HG03103 (cell line): ENCODE results near the gene PLA1A.

Source experiments
- ATAC-seq: cut with Tn5 transposase; IDR thresholded peaks from one replicate; pipeline ENCODE4 v1.9.1; 2021; ENCODE audit warnings: low read depth; ENCODE audit not compliant: unreplicated experiment

Gene PLA1A

GRCh38 chr3:119635719-119636118 is 38.0 kb downstream of the PLA1A start:
- ATAC-seq, result no peak

- ATAC-seq, result no peak
These were observed 38.6 kb downstream of the PLA1A start for GRCh38 chr3:119636249-119636648.

- no peak for ATAC-seq
These were observed 39.4 kb downstream of the PLA1A start for GRCh38 chr3:119636891-119637611.

GRCh38 chr3:119637679-119638477 is 40.2 kb downstream of the PLA1A start:
- peak; percentile 24 for ATAC-seq

GRCh38 chr3:119639494-119640350 is 42.0 kb downstream of the PLA1A start:
- ATAC-seq, result no peak

- no peak for ATAC-seq
These were observed 43.7 kb downstream of the PLA1A start for GRCh38 chr3:119641416-119641815.

DNA sequence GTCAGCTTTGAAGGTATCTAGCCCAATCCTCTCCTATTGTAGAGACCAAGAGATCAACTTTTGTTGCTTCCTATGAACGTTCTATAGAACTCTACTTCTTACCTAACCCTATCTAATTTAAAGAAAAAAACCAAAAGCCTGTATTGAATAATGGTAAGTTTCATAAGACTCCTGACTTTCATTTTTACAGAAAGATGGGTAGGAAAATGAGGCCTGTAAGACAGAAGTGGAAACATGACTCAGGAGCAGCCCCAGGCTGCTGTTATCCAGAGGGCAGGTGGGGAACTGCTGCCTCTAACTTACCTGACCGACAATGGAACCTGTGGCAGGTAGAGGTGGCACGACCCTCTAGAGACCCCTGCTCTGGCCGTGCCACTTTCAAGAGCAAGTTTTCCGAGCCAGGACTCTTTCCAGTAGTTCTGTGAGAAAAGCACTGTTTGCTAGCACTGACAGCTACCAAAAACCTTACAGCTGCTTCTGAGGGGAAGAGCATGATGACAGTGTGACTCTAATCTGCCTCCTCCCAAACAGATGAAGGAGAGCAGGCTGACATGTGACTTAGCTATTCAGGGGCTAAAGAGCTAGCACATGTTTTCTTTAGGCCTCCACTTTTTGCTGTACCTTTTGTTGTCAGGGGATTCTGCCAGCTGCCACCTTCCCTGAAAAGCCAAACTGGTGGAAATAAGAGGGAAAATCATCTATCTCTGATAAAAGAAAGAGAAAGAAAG is 45.2 kb downstream of the PLA1A start:
- ATAC-seq, result no peak

- ATAC-seq, result no peak
These were observed 45.8 kb downstream of the PLA1A start for GRCh38 chr3:119643528-119643927.

DNA sequence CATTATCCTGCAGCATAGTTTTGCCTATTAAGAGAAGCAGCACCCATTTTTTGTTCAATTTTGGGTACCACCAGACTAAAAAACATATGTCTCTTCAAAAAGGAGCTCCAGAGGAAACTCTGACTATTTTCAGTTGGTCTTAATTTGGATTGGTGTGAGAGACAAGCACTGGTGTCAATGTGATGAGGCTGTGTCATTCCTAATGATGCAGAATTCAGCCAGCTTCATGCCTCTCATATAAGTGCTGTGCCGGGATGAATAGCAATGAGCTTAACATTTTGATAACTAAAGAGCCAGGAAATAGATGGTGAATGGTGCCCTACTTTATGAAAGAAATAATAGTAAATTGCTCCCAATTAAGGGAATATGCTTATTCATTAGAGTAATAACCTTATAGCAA is 46.8 kb downstream of the PLA1A start:
- ATAC-seq, result no peak

DNA sequence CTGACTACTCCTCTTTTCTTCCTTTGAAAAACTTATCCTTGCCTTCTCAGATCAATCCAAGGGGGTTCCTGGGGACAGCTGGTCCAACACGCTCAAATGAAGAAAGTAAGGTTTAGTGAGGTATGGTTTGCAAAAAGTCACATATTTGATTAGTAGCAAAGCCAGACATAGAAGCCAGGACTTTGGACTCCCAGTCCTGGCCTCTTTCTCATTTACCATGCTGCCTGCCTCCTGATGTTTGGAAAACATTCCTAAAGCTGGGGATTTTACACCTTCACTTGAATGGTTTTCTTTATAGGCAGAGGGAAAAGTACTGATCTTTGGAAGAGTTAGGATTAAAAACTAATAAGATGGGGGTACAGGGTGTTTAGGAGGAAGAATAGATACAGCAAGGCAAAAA is 48.1 kb downstream of the PLA1A start:
- ATAC-seq, result no peak

- ATAC-seq, result no peak
These were observed 49.5 kb downstream of the PLA1A start for GRCh38 chr3:119647171-119647570.

DNA sequence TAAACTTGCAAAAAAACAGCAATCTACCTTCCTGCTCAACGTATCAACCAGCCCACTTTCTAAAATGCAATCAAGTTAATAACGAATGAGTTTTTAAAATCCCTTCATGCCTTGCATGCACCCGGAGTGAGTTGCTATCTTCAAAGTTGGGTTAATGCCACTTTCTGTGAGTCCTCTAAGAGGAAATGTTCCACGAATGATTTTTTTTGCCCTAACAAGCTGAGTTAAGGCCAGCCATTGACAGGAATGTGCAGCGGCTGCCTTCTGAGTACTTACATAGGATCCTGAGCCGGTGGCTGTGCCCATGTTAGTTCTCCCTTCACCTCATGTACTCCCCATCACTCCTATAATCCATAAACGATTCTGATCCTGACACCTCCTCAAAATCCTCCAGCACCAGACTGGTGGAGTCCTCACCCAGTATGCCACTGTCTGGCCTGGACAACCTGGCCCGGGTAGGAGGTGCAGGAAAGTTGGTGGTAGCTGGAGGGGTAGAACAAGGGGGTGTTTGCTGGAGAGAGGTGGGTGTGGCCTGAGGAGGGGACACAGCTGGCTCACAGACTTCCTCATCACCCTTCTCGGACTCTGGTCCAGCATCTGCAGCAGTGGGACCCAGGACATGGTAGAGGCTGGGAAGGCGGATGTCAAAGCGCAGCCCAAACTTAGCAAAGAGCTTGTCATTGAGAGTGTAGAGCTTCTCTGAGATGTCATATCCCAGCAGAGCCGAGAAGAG is 50.3 kb downstream of the PLA1A start:
- ATAC-seq, result no peak

DNA sequence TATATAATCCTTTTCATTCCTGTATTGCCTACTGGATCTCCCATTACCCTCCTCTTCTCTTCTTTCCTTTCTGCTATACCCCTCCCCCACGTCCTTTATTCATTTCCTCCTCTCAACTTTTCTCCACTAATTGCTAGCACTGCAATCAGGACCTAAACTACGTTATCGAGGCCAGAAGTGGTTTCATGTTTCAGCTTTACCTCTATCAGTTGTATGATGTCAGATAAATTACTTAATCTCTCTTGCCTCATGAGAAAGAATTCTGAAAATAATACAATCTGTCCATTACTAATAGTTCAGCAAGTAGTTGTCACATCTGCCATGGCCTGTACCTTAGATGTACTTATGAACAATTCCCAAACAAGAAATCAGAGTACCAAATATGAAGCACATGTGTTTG is 52.1 kb downstream of the PLA1A start:
- no peak for ATAC-seq

DNA sequence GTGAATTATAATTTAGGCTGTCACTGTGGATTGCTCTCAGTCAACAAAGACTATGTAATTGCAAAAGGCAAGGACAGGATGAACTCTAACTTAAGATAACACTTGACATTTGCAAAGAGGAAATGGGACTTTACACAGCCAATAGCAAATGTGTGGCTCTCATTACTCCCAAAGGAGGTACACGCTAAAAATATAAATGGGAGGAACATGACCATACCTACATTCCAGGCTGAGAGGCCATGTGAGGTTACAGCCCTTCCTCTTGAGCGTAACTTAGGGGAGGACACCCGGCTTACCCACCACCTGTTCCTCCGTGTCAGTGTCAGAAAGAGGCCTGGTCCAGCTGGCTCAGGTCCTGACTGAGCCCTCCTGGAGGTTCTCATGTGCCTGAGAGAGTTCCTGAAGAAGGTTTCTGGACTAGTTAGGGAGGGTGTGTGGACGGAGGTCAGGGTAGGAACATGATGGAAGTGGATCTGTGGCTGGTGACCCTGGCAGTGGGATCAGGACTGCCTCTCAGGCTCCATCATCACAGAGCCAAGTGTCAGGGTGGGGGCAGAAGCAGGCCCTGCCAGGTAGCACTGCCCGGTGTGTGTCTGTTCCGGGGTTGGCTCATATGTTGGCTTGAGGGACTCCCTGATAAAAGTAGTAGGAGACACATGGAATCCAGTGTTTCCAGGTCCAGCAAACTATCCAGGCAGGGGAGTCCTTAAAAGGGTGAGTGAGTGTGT is 54.8 kb downstream of the PLA1A start:
- ATAC-seq, result no peak

DNA sequence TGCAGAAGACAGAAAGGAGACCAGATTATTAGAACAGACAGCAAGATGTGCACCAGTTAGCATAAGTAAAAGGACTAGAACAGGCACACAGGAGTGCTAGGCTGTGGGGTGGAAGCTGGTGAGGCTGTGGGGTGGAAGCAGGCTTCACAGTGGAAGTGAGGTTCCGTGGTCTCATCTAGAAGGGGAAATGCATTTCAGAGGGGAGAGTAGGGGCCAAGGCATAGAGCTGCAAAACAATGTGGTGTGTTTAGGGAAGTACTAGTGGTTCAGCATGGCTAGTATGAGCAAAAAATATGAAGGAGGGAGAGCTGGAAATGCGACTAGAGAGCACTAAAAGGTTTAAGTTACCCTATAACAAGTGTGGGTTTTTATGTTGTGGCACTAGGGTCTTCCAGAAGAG is 56.2 kb downstream of the PLA1A start:
- no peak for ATAC-seq

GRCh38 chr3:119657887-119658702 is 60.4 kb downstream of the PLA1A start:
- ATAC-seq, result peak; percentile 55

- no peak for ATAC-seq
These were observed 61.3 kb downstream of the PLA1A start for GRCh38 chr3:119658994-119659393.

- no peak for ATAC-seq
These were observed 62.1 kb downstream of the PLA1A start for GRCh38 chr3:119659606-119660291.
